Smooth muscle cell (in vitro differentiated cells): ENCODE results near the gene MIB2. TPM values are rescaled to one million over a fixed set of nuclear protein-coding genes. Genes with fewer than 3 reads are reported as not detected.

Experiments used
- DNase-seq: peaks from one replicate; lab custom pipeline; 2025; ENCODE audit not compliant: unreplicated experiment; lab: John Stamatoyannopoulos, UW
- H2AFZ ChIP-seq: fragments of 200-600 bp; sonication (generic); 2 replicates; pipeline ENCODE4 v1.6.0; 2016; ENCODE audit warnings: antibody characterized with exemption, low read depth, mild to moderate bottlenecking
- H3F3A ChIP-seq: fragments of 200-600 bp; sonication (generic); 2 replicates; pipeline ENCODE4 v1.6.0; 2017; ENCODE audit warnings: antibody characterized with exemption, low read depth
- H3K27ac ChIP-seq: fragments of 200-600 bp; sonication (generic); 2 replicates; pipeline ENCODE4 v1.5.1; 2016; ENCODE audit warnings: low read depth, mild to moderate bottlenecking
- H3K27me3 ChIP-seq: fragments of 200-600 bp; sonication (generic); 2 replicates; pipeline ENCODE4 v1.6.1; 2016; ENCODE audit warnings: low read depth, mild to moderate bottlenecking
- H3K36me3 ChIP-seq: fragments of 200-600 bp; sonication (generic); 2 replicates; pipeline ENCODE4 v1.5.1; 2016; ENCODE audit warnings: low read depth
- H3K4me1 ChIP-seq: fragments of 200-600 bp; sonication (generic); 2 replicates; pipeline ENCODE4 v1.5.1; 2016; ENCODE audit warnings: low read depth
- H3K4me2 ChIP-seq: fragments of 200-600 bp; sonication (generic); 2 replicates; pipeline ENCODE4 v1.6.0; 2016; ENCODE audit warnings: mild to moderate bottlenecking
- H3K4me3 ChIP-seq: fragments of 200-600 bp; sonication (generic); 2 replicates; pipeline ENCODE4 v1.5.1; 2016; ENCODE audit warnings: mild to moderate bottlenecking
- H3K79me2 ChIP-seq: fragments of 200-600 bp; sonication (generic); 2 replicates; pipeline ENCODE4 v1.6.0; 2016; ENCODE audit warnings: low read depth, mild to moderate bottlenecking
- H3K9ac ChIP-seq: fragments of 200-600 bp; sonication (generic); 2 replicates; pipeline ENCODE4 v1.6.0; 2016; ENCODE audit warnings: low read depth
- H3K9me3 ChIP-seq: fragments of 200-600 bp; sonication (generic); replicated peaks from 2 replicates; pipeline ENCODE4 v1.5.1; 2016; ENCODE audit warnings: low read depth
- H4K20me1 ChIP-seq: fragments of 200-600 bp; sonication (generic); 2 replicates; pipeline ENCODE4 v1.6.0; 2016; ENCODE audit warnings: low read depth
- CTCF ChIP-seq: fragments of 200-600 bp; sonication (generic); IDR thresholded peaks from 2 replicates; pipeline ENCODE4 v1.5.1; 2017; ENCODE audit warnings: borderline replicate concordance, mild to moderate bottlenecking, antibody characterized with exemption; ENCODE audit not compliant: insufficient read depth, poor library complexity, severe bottlenecking
- WGBS: methylation state at CpG from one replicate; pipeline ENCODE4 v1.1.7; 2016; ENCODE audit warnings: low lambda C conversion rate; 5-methylcytosine and 5-hydroxymethylcytosine counted together
- polyA plus RNA-seq: library from polyadenylated mRNA; unstranded; fragments of >200 nt; fragmentation: Nextera tagmentation; extraction: Ambion mirVana; gene quantifications from 2 replicates; pipeline ENCODE4 v1.2.1, GENCODE V29; 2016
- total RNA-seq: library from RNA; depleted of rRNA; stranded (reverse); fragments of >200 nt; gene quantifications from 2 replicates; pipeline ENCODE4 v1.2.3, GENCODE V29; 2014

MIB2 gene
- total and polyA plus RNA-seq, 2 experiments from 2014 or later: 42.7 to 61.2 TPM

- H3K9ac ChIP-seq: no peak overlapping the region
Measured at GRCh38 chr1:1678581-1679380, 63.5 kb downstream of the MIB2 start.

More at GRCh38 chr1:1678581-1679380, 63.5 kb downstream of the MIB2 start:
- Histone ChIP-seq H3K79me2 (peaks cover 57% of the 10 kb centered on the region), H2AFZ (no peak overlapping the region), H3K9me3 (no peaks in the 10 kb centered on the region), H3F3A (no peaks in the 10 kb centered on the region), H3K4me1 (no peaks in the 10 kb centered on the region), H3K4me3 (no peak overlapping the region), H3K36me3 (no peaks in the 10 kb centered on the region), H3K4me2 (no peak overlapping the region), H3K27ac (no peak overlapping the region), H3K27me3 (no peaks in the 10 kb centered on the region), H4K20me1 (peaks cover 58% of the 10 kb centered on the region)
- no peak for TF ChIP-seq CTCF
- WGBS: 87% methylated on average over 24 of the region's 24 CpGs
- DNase-seq: no peak

Other genes starting within 250 kb of the MIB2 start
- 60.1 and 81.8 TPM in 2 replicates for gene AURKAIP1, start 240.3 kb upstream of the MIB2 start, total RNA-seq
- 214 and 245 TPM in 2 replicates for gene AURKAIP1, start 240.3 kb upstream of the MIB2 start, polyA plus RNA-seq
- gene CCNL2, start 216.2 kb upstream of the MIB2 start, total RNA-seq: 172 and 180 TPM in 2 replicates
- 144 and 226 TPM in 2 replicates for gene CCNL2, start 216.2 kb upstream of the MIB2 start, polyA plus RNA-seq
- gene MRPL20, start 208.2 kb upstream of the MIB2 start, total RNA-seq: 99.0 and 99.6 TPM in 2 replicates
- gene MRPL20, start 208.2 kb upstream of the MIB2 start, polyA plus RNA-seq: 147 and 161 TPM in 2 replicates
- gene ANKRD65, start 194.2 kb upstream of the MIB2 start, total RNA-seq: 5.3 and 10.1 TPM in 2 replicates
- gene ANKRD65, start 194.2 kb upstream of the MIB2 start, polyA plus RNA-seq: 6.1 and 30.1 TPM in 2 replicates
- gene VWA1, start 179.8 kb upstream of the MIB2 start, total RNA-seq: 25.1 and 29.5 TPM in 2 replicates
- gene VWA1, start 179.8 kb upstream of the MIB2 start, polyA plus RNA-seq: 79.2 and 156 TPM in 2 replicates
- 0.09 and 0.40 TPM in 2 replicates for gene ATAD3C, start 165.8 kb upstream of the MIB2 start, total RNA-seq
- 0.86 and 2.6 TPM in 2 replicates for gene ATAD3C, start 165.8 kb upstream of the MIB2 start, polyA plus RNA-seq
- 6.7 and 8.6 TPM in 2 replicates for gene ATAD3B, start 143.7 kb upstream of the MIB2 start, total RNA-seq
- gene ATAD3B, start 143.7 kb upstream of the MIB2 start, polyA plus RNA-seq: 20.2 and 27.4 TPM in 2 replicates
- 14.3 and 16.0 TPM in 2 replicates for gene ATAD3A, start 103.3 kb upstream of the MIB2 start, total RNA-seq
- 58.0 and 68.7 TPM in 2 replicates for gene ATAD3A, start 103.3 kb upstream of the MIB2 start, polyA plus RNA-seq
- gene TMEM240, start 74.9 kb upstream of the MIB2 start, total RNA-seq: 1.9 and 12.2 TPM in 2 replicates
- 2.7 and 4.0 TPM in 2 replicates for gene TMEM240, start 74.9 kb upstream of the MIB2 start, polyA plus RNA-seq
- gene SSU72, start 40.6 kb upstream of the MIB2 start, total RNA-seq: 77.3 and 116 TPM in 2 replicates
- gene SSU72, start 40.6 kb upstream of the MIB2 start, polyA plus RNA-seq: 223 and 231 TPM in 2 replicates
- 3.3 and 9.1 TPM in 2 replicates for gene FNDC10, start 15.4 kb upstream of the MIB2 start, total RNA-seq
- gene FNDC10, start 15.4 kb upstream of the MIB2 start, polyA plus RNA-seq: 14.2 and 22.5 TPM in 2 replicates
- gene MMP23B, start 16.7 kb downstream of the MIB2 start, total RNA-seq: 81.7 and 89.8 TPM in 2 replicates
- gene MMP23B, start 16.7 kb downstream of the MIB2 start, polyA plus RNA-seq: 197 and 218 TPM in 2 replicates
- gene CDK11B, start 43.5 kb downstream of the MIB2 start, total RNA-seq: 12.1 and 15.6 TPM in 2 replicates
- gene CDK11B, start 43.5 kb downstream of the MIB2 start, polyA plus RNA-seq: 13.7 and 21.1 TPM in 2 replicates
- gene SLC35E2B, start 77.3 kb downstream of the MIB2 start, total RNA-seq: 24.2 and 32.4 TPM in 2 replicates
- 19.7 and 22.6 TPM in 2 replicates for gene SLC35E2B, start 77.3 kb downstream of the MIB2 start, polyA plus RNA-seq
- 9.0 and 20.9 TPM in 2 replicates for gene CDK11A, start 108.9 kb downstream of the MIB2 start, total RNA-seq
- 19.8 and 31.2 TPM in 2 replicates for gene CDK11A, start 108.9 kb downstream of the MIB2 start, polyA plus RNA-seq
- gene NADK, start 163.0 kb downstream of the MIB2 start, total RNA-seq: 27.2 and 32.7 TPM in 2 replicates
- gene NADK, start 163.0 kb downstream of the MIB2 start, polyA plus RNA-seq: 37.8 and 39.0 TPM in 2 replicates